Epithelial cell of proximal tubule (primary cell): ENCODE results near the gene UTF1. TPM values are rescaled to one million over a fixed set of nuclear protein-coding genes. Genes with fewer than 3 reads are reported as not detected.
"Not testable (repeated sequence)": the region's sequence is repeated elsewhere in the genome, so short reads cannot be mapped to it uniquely, and the experiment has no call there.

Experiments
- DNase-seq: peaks from one replicate; pipeline ENCODE4 v3.0.0-alpha.2; 2011; ENCODE audit warnings: low read depth
- H3K4me3 ChIP-seq: 2 replicates; pipeline ENCODE4 v1.5.1; 2011; ENCODE audit warnings: low read depth, mild to moderate bottlenecking, low read length
- CTCF ChIP-seq: conservative IDR thresholded peaks from 2 replicates; pipeline ENCODE4 v1.5.1; 2012; ENCODE audit warnings: low read depth, mild to moderate bottlenecking, low read length
- total RNA-seq: library from RNA; depleted of rRNA; stranded (reverse); fragments of >200 nt; gene quantifications from 2 replicates; pipeline ENCODE4 v1.2.3, GENCODE V29; 2015

UTF1 gene
- total RNA-seq, 1 donor from 2014 or later: not detected

GRCh38 chr10:133218891-133219290 is 11.1 kb upstream of the UTF1 start:
- no peak overlapping the region for H3K4me3 ChIP-seq
- DNase-seq: no peak
- no peak for TF ChIP-seq CTCF

- DNase-seq: no peak
- H3K4me3 ChIP-seq: no peak overlapping the region
- no peak for TF ChIP-seq CTCF
Measured at GRCh38 chr10:133219782-133220181, 10.2 kb upstream of the UTF1 start.

DNA sequence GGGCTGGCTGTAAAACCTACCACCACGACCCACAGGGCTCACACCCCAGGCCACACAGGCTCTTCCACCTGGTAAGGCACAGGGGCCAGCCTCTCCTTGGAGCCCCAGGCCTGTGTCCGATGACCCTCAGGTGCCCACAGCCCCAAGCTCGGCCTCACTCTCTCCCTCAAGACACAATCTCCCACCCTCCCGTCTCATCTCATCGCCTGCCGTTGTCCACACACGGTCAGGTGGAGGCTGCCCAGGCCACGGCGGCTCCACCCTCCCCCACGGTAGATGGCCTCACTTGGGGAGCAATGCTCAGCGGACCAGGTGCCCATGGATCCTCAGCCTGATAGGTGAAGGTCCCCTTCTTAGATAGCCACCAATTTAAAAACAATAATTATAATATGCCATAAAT is 8.7 kb upstream of the UTF1 start:
- no peak for DNase-seq
- TF ChIP-seq CTCF: no peak
- H3K4me3 ChIP-seq: no peak overlapping the region

DNA sequence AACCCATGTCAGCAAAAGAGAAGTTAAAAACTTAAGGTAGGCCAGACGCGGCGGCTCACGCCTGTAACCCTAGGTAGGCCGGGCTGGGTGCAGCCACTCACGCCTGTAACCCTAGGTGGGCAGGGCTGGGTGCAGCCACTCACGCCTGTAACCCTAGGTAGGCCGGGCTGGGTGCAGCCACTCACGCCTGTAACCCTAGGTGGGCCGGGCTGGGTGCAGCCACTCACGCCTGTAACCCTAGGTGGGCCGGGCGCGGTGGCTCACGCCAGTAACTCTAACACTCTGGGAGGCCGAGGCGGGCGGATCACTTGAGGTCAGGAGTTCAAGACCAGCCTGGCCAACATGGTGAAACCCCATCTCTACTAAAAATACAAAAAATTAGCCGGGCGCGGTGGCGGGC is 8.3 kb upstream of the UTF1 start:
- H3K4me3 ChIP-seq, DNase-seq: not testable (repeated sequence)

- H3K4me3 ChIP-seq: no peak overlapping the region
- DNase-seq: no peak
- TF ChIP-seq CTCF: no peak
Measured at GRCh38 chr10:133224076-133224475, 5.9 kb upstream of the UTF1 start.

DNA sequence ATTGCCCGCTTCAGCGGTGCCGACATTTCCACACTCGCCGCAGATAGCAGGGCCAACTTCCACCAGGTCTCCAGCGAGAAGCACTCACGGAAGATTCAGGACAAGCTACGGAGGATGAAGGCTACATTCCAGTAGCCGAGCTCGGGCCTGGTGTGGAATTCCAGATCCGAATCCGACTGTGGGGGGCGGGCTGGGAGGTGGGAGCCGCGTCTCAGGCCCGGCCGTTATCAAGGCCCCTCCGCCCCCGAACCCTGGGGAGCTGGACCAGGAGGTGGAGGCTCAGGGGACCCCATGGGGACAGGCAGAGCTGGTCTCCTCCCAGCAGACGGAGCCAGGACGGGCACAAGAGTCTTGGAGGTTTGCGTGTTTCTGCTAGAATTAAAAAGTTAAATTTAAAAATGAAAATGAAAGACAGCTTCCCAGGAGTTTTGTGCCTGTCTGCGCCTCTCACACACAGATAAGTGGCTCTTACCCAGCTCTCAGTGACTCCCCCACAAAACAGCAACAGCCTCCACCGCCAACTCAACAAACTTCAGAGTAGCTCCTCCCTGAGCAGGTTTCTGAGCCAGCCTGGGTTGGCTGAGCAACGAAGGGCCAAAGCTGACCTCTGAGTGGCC is 5.2 kb upstream of the UTF1 start:
- no peak for DNase-seq
- H3K4me3 ChIP-seq: peak overlapping the region; percentile 31
- TF ChIP-seq CTCF: no peak

DNA sequence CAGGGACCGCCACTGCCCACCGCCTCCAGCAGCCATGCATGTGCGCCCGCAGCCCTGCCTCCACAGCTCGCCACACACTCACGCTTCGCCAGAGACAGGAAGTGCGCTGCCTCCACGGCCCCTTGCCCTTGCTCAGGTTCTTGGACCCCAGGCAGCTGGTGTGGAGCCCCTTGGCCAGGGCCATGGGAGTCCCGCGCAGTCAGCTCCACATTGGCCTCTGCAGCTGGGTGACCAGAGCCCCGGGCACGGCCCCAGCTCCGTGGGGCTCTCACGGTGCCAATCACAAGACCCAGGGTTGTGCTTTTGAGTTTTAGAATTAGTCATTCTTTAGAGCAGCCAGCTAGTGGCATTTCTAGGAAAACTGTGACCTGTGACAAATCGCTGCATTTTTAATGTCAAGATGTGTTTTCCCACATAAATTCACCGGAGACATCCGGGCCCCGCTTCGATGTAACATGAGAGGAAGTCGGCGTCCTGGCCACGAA is 4.3 kb upstream of the UTF1 start:
- peak overlapping the region; percentile 31 for H3K4me3 ChIP-seq
- no peak for DNase-seq
- no peak for TF ChIP-seq CTCF
